IPS DF 19.7 (cell line): ENCODE measurements around the gene ZNF143.

Source experiments
- DNase-seq: peaks from one replicate; pipeline ENCODE4 v3.0.0-alpha.2; 2013; ENCODE audit warnings: low read depth, low spot score

ZNF143 gene

DNA sequence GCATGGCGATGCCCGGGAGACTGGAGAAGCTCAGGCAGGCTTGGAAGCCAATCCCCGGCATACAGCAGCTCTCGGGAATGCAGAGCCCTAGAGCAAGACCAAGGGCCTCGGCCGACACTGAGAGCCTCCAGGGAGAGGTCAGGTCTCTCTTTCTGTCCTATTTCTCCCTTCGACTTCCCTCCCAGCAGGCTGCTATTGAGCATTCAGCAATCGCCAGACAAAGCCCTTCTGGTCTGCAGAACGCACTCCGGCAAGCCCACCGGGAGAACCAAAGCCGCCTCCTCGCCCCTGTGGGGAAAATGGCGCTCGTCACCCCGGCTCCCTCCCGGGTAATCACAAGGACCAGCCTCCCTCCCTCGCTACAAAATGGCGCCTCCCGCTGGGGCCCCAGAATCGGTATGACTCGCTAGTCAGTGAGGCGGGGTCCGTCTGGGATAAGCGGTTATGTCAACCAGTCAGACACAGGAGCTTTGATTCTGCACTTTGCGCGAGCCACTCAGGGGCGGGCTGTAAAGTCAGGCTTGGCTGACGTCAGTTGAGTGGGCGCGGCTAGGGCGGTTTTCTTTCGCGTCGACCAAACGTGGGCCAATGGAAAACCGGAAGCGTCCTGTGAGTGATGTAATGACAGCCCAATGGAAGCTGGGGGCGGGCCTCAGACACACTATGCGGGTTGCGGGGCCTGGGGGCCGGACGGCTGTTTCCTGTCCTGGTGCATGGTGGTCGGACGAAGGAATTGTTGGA lies at the start of gene ZNF143:
TSS of gene ZNF143 (plus strand) at position 691 of the 741 bp plus-strand sequence. CDS start 10,297 bp downstream, outside the sequence.
- peak; percentile 96 for DNase-seq

DNA sequence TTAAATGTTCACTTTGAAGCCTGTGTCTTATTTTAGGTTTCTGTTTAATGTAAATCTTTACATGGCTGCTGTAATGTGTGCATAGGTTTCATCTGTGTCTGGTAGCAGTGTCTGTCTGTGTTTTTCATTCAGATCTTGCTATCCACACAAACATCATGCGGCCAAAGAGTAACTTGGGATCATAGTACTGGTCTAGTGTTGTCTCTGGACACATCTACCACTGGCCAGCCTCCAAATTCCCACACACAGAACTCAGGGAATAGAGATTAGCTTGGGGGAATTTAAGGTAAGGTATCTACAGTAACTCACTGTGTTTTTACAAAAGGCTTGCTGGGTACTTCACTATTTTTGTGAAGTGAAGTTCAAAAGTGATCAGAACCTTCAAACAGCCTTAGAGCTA lies 32.1 kb upstream of the ZNF143 start:
- no peak for DNase-seq

DNA sequence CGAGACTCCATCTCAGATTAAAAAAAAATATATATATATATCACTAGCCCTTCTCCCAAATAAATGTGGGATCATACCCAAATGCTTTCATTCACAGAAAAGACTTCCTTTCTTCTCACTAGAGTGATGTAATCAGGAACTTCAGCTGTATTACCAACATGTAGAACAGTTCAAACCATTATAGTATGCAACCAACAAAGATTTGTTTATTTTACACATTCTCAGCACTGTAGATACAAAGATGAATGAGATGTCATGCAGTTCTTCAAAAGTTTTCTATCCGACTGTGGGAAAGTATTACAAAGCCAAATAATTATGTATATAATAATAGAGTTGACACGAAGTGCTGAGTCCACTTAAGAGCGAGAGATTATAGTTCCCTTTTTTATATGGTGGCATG lies 22.2 kb upstream of the ZNF143 start:
- no peak for DNase-seq

DNA sequence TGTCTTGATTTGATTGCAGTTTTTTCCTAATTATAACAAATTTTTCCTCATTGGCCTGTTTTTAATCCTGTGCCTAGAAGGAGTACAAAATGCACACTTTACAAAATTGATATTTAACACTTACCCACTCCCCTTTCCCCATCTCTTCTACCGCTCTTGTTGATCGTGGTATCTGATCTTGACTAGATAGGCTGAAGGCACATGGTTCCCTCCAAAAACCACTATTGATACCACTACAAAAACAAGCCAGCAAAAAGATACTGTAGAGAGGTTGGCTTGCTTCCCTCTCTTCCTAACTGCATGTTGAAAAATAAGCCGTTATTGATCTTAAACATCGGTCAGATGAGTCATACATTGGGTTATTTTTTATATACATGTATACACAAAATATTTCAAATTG lies 14.6 kb upstream of the ZNF143 start:
- no peak for DNase-seq

DNA sequence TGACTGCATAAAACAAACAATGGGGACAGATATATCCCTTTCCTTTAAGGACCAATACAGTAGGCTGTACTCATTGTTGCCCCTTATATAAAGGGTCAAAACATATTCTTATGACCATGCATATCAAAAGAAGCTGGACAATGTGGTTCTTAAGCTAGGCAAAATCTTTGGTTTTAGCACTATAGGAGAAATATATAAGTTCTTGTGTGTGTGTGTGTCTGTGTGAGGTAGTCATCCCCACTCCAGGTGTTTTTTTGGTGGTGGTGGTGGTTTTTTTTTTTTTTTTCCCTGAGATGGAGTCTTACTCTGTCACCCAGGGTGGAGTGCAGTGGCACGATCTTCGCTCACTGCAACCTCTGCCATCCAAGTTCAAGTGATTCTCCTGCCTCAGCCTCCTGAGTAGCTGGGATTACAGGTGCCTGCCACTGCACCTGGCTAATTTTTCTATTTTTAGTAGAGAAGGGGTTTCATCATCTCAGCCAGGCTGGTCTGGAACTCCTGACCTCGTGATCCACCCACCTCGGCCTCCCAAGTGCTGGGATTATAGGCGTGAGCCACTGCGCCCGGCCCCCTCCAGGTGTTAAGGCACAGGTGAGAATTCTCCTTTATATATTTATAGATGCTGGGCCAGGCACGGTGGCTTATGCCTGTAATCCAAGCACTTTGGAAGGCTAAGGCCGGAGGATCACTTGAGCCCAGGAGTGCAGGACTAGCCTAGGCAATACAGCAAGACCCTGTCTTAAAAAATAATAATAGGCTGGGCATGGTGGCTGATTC lies 12.0 kb upstream of the ZNF143 start:
- DNase-seq: no peak

DNA sequence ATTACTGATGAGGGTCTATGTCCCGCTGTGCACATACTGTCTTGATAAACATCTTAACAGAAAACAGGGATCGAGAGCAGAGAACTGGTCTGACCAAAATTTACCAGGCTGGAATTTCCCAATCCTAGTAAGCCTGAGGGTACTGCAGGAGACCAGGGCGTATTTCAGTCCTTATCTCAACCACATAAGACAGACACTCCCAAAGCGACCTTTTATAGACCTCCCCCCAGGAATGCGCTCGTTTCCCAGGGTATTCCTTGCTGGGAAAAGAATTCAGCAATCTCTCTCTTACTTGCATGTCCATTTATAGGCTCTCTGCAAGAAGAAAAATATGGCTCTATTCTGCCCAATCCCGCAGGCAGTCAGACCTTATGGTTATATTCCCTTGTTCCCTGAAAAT lies 8.8 kb upstream of the ZNF143 start:
- peak; percentile 25 for DNase-seq

DNA sequence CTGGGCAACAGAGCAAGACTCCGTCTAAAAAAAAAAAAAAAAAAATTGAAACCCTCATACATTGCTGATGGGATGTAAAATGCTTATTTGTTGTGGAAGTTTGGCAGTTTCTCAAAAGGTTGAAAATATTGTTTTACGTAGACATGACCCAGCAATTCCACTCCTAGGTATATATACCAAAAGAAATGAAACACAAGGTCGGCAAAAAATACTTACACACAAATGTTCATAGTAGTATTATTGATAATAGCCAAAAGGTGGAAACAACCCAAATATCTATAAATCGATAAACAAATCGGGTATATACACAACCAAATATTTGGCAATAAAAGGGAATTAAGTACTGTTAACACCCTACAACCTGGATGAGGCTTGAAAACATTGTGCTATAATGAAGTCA lies 5.1 kb upstream of the ZNF143 start:
- no peak for DNase-seq

DNA sequence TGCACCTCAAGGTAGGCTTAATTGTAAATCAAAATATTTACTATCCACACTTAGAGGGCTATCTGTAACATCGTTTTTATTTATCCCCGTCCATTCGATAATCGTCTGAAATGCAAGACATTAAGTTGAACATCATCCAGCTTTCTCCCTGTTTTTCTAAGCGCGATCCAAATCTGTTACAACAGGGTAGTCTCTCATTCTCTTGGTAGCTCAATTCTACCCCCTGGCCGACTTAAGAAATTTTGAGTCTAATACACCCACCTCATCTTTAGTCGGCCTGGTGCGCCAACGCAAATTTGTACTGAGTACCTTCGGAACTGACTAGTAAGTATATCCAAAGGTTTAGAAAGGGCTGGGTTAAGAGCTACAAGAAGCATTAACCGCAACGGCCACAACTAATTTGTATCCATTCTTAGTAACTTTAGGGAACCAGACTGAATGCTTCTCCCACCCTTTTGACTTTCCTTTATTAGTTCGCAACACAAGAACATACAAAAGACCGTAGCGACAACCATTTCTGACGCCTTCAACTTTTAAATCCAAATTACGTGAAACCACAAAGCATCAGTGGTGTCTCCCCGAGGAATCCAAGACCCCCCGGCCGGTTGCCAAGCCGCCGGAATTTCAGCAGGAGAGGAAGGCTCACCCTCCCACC lies 1.0 kb upstream of the ZNF143 start:
- no peak for DNase-seq

DNA sequence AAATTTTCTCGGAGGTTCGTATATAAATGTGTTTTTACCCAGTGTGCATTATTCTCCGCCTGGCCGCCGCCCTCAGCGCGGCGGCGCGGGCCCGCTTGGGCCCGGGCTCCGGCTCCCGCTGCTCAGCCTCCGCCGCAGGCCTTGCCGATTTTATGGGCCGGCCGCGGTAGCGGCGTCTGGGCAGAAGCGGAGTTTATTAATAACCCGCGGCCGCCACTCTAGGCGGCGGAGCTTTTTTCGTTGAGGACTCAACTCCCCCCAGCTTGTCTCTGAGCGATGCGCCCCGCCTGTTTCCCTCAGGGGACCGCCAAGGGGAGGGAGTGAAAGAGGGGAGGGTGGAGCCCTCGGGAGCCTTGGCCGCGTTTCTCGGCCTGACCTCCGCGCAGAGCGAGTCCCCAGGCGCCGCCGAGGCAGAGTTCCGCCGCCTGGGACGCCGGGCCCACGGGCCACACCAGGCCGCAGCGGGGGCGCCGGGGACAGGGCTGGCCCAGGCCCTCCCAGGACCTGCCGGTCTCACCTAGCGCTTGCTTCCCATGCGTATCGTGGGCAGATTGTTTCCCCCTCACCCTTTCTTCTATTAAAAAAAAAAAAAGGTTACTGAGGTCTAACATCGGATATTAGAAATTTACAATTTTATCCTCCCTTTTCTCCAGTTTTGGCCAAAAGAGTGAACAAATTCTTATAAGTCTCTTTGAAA lies 399 bp downstream of the ZNF143 start:
- peak; percentile 9 for DNase-seq

DNA sequence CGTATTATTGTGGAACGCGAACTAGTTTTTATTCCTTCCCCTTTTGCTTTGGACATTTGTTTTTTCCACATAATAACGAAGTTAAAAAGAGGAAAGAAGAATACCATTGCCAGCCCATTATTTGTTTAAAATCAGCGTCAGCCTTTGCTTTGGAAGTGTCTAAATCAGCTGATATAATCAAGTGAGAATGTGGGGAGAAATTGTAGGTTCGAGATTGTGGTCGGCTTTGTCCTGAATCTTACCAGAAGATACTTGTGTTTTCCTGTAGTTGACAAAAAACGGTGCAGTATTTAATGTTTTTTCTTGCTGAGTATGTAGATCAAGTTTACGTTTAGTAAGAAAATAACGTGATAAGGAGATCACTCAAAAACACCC lies 935 bp downstream of the ZNF143 start:
- DNase-seq: no peak

DNA sequence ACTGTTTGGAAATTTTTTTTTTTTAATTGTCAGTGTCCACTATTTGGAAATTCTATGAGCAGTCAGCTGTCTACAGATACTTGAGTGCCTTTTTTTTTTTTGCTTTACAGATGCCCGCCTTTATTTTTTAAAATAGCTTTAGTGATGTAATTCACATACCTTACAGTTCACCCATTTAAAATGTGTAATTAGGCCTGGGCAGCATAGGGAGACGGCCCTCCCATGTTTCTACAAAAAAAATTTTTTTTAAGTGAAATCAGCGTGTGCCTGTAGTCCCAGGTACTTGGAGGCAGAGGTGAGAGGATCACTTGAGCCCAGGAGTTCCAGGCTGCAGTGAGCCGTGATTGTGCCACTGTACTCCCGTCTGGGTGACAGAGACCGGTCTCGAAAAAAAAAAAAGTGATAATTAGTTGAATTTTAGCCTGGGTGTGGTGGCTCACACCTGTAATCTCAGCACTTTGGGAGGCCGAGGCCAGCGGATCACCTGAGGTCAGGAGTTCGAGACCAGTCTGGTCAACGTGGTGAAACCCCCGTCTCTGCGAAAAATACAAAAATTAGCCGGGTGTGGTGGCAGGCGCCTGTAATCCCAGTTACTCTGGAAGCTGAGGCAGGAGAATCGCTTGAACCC lies 1.5 kb downstream of the ZNF143 start:
- DNase-seq: no peak

DNA sequence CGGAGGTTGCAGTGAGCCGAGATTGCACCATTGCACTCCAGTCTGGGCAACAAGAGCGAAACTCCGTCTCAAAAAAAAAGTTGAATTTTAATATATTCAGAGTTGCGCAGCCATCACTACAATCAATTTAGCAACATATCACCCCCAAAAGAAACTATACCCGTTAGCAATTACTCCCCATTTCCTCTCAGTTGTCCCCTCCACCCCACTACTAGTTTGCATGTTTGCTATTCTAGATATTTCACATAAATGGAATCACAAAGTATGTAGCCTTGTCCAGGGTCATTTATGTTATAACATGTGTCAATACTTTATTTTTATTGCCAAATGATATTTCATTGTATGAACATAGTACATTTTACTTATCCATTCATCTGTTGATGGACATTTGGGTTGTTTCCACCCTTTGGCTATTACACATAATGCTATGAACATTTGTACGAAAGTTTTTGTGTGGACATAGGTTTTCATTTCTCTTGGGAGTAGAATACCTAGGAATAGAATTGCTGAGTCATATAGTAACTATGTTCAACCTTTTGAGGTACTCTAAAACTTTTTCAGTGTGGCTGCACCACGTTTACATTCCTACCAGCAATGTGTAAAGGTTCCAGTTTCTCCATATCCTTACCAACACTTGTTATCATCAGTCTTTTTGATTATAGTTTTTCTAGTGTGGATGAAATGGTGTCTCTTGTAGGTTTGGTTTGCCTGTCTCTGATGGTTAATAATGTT lies 2.2 kb downstream of the ZNF143 start:
- DNase-seq: no peak

DNA sequence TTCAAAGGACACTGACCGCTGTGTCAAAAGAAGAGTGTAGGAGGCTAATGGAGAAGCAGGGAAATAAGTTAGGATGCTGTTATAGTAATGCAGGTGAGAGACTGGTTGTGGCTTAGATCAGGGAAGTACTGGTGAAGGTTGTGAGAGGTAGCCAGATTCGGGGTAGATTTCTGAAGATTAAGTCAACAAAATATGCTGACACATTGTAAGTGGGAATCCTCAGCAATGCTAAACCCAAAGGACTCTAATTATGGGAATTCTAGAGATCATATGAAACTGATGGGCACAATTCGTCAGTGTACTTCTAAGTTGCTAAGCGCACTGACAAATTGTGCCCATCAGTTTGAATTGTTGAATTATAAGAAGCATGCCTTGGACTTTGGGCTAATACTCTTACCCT lies 10.0 kb downstream of the ZNF143 start:
- no peak for DNase-seq

DNA sequence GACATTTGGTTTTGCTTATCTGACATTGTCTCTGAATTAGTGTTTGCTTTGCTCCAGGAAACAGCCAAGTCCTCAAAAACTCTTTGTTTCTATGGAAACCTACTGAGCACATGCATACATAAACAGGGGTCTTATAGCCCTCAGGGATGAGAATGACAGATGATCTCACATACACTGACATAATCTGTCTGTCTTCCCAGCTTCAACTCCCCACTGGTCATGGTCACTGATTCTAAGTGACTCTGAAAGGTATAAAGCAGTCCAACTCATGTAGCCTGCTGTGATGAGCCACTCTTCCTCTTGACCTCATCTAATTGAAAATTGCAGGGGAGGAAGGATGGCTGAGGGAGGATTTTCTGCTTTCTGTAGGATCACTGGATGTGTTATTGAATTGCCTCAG lies 12.6 kb downstream of the ZNF143 start:
- DNase-seq: no peak

DNA sequence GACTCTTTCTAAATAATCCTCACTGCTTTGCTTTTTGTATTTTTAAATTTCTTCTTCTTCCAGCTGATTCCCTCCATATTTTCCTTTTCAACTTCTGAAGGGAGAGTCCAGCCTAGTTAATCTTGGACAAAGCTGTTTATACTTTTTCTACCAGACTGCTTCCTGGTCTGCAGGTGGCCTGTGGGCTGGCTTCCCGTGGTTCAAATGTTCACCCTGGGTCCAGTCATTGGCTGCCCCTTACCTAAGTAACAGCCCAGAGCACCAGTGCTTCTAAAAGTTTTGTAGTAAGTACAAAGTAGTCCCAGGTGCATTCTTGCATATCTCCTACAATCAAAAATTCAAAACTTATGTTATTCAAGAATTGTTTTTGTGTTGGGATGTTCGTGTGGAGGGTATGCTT lies 19.1 kb downstream of the ZNF143 start:
- DNase-seq: no peak

DNA sequence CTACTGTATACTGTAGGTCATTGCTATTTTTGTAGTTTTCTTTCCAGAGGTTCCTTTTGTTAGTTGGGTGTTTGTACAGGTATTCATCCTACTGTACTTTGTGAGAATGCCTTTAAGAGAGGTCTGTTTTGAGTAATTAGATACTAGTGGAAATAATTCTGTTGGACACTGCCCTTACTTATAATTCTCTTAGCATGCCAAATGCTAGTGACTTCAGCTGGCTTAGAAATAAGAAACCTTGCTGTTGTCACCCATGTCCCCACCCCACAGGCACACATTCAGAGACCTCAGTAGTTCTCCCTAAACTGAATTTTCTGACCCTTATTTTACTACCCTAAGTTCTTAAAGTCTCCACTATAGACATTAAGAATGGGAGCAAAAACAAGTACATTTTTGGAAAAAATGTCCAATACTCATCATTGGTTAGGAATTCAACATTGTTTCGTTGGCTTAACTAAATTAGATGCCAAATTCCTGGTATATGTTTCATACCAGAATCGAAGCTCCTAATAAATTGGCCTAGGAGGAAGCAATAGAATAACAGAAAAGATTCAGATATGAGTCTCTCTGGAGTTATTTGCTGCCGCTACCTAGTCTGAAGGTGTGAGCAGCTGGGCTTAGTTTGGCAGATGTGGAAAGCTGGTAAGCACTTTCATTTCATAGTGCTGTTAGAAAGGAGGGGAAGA lies 28.4 kb downstream of the ZNF143 start:
- DNase-seq: no peak

DNA sequence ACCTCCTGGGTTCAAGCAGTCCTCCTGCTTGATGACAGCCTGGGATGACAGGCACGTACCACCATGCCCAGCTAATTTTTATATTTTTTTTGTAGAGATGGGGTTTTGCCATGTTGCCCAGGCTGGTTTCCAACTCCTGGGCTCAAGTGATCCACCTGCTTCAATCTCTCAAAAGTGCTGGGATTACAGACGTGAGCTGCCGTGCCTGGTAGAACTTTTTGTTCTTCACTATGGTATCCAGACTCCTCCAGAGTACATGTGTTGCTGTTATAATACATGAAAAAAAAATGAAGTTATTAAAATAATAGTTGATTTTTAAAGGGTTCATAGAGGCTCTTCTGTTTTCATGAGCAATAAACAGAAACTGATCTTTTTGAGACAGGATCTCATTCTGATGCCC lies 29.6 kb downstream of the ZNF143 start:
- no peak for DNase-seq

DNA sequence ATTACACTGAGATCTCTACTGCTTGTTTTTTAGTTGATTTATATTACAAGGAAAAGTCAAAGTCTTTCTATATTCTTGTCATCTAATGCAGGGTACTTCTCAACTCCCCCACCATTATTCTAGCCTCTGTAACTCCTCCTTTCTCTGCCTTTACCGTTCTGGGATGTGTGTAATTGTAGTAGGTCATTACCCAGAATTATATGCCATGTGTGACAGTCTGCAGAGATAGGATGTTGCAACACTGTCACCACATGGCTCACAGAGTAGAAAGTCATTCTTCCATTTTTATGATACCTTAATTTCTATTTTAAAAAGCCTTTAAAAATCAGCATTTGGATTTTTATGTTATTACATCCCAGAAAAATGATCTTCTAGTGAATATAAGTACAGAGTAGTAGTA lies 32.7 kb downstream of the ZNF143 start:
- no peak for DNase-seq

DNA sequence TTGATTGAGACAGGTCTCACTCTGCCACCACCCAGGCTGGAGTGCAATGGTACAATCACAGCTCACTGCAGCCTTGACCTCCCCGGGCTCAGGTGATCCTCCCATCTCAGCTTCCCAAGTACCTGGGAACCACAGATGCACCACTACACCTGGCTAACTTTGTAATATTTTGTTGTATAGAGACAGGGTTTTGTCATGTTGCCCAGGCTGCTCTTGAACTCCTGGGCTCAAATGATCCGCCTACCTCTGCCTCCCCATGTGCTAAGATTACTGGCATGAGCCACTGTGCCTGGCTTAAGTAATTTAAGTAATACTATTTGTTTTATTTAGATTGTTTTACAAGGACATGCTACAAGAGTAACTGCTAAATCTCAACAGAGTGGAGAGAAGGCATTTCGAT lies 33.5 kb downstream of the ZNF143 start:
- no peak for DNase-seq

DNA sequence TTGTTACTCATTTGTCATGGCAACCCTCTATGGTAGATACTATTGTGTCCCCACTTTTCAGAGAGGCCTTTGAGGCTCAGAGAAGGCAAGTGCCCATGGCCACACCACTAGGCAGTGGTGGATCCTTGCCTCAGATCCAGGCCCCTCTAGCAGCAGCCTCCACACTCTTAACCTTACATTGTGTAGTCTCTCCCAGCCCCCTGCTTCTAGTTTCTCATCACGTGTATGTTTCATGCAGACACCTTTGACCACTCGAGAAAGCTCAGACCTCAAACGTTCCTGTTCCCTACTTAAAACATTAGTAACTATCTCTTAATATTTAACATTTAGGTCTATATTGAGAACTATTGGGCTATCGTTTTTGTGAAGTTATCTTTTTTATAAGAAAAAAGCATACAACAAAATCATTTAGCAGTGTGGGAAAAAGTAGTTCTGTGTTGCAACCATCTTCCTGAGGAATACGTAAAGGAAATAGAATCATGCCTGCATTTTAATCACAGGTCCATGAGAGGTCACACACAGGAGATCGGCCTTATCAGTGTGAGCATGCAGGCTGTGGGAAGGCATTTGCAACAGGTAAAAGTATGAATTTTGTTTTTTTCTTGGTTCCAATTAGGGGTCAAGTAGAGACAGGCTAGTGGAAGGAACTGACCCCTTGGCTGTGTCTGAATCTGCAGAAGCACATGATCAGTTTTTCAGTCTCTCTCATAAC lies 35.1 kb downstream of the ZNF143 start:
- no peak for DNase-seq
